NCI-H1694 (cell line): ENCODE measurements around the gene CKAP5.
A peak's percentile ranks its signal among the peaks of the same experiment; 100 is the strongest.
"Not testable (repeated sequence)": the region's sequence is repeated elsewhere in the genome, so short reads cannot be mapped to it uniquely, and the experiment has no call there.

ENCODE experiments used
- DNase-seq: peaks from one replicate; lab custom pipeline; 2025; lab: John Stamatoyannopoulos, UW

The CKAP5 gene

DNA sequence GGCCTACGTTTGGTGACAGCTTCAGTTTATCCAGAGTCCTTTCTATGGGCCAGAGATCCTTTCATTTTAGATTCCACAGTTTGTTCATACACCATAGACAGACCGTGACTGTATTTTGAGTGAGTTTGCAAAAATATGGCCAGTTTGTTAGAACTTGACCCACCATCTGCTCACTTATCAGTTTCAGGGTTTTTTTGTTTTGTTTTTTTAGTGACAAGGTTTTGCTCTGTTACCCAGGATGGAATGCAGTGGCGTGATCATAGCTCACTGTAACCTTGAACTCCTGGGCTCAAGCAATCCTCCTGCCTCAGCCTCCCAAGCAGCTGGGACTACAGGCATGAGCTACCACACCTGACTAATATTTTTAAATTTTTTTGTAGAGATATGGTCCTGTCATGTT is 9.1 kb upstream of the CKAP5 start:
- no peak for DNase-seq

DNA sequence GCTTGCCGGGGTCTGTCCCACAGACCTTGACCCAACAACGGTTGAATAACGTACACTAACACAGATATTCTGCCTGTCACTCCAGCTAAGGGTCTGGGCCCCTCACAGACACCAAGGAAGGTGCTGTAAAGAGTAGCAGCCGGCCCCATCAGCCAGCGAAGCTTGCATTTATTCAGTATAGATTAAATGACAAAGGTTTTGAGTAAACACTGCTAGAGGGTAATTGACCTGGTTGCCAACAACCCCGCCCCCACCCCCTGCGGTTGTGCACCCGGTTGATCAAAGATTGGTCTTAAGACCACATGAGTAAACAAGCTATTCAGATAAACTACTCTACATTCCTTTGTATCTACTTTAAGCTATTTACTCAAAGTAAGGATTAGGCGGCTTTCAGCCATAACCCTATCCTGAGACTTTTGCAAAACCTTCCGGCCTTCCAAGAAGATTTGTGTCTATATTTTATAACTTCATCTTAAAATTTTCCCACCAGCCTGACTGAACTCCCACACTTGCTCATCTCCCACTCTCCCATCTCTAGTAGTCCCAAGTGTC is 4.8 kb upstream of the CKAP5 start:
- DNase-seq = no peak

DNA sequence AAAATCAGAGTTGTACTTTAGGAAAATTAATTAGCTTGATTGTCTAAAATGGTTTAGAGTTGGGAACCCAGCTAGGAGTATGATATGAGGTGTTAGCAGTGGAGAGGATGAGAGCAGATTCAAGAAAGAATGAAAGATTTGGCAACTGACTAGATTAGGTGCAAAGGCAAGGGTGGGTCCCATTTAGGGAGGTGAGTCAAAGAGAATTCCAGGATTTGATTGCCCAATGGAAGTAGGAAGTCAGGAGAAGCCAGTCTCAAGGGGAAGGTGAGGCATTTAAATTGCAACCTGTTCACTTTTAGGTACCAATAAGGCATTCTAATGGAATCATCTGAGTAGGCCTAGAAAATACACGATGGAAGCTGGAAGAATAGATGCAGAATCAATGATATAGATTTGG is 3.6 kb upstream of the CKAP5 start:
- no peak for DNase-seq

DNA sequence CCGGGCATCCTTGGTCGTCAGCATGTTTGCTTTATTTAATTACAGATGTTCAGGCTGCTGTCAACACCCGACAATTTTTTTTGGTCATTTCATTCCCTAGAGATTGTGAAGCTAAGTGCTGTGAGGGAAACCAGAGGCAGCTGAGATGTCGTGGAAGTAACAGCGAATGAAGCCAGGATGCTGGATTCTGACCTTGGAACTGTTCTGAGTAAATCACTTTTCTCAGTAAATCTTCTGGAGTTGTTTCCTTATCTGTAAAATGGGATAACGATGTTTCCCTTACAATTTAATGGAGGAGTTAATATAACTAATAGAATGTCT is 390 bp upstream of the CKAP5 start:
- no peak for DNase-seq

DNA sequence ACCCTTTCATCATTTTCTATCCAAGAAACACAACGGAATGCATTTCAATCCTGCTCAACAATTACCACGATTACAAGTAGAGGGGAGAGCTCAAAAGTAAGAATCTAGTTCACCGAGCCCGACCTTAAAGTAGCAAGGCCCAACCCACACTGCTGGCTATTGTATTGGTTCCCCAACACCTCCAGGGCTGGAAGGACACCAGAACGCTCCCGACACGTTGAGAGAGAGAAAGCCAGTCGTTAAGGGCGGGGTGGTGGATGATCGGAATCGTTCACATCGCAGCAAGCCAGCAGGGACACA is 690 bp downstream of the CKAP5 start:
- DNase-seq = no peak

DNA sequence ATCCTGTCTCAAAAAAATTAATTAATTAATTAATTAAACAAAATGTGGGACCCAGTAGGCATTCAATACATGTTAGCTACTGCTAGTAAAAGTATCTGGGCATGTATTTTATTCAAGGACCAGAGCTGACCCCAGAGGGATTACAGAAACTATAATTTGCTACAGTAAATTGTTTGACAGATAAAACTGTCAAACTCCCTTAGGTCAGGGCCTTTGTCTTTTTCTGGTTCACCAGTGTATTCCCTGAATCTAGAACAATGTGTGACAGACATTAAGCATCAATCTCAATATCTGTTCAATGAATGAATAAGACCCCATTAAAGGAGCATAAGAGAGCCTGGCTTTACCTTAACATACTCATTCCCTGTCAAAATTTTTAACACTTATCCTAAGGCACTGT is 6.0 kb downstream of the CKAP5 start:
- DNase-seq = no peak

DNA sequence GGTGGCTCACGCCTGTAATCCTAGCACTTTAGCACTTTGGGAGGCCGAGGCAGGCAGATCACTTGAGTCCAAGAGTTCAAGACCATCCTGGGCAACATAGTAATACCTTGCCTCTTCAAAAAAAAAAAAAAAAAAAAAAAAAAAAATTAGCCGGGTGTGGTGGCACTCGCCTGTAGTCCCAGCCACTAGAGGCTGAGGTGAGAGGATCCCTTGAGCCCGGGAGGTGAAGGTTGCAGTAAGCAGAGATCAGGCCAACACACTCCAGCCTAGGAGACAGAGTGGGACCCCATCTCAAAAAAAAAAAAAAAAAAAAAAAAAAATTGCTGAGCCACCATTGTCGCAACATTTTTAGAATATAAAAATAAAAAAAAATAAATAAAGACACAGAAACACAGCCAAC is 7.6 kb downstream of the CKAP5 start:
- no peak for DNase-seq

DNA sequence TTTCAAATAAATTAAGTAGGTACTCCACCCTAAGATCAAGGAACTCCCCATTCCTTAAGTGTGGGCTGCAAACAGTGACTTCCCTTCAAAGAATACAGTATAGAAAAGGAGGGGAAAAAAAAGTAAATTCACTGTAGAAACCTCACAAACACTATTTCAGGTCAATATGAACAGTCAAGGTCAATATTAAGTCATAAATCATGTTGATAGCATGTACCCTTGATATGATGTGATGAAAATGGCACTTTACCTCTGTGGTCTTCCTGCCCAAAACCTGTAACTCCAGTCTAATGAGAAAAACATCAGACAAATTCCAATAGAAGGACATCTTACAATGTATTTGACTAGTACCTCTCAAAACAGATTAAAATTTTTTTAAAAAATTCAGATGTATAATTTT is 8.2 kb downstream of the CKAP5 start:
- DNase-seq = no peak

DNA sequence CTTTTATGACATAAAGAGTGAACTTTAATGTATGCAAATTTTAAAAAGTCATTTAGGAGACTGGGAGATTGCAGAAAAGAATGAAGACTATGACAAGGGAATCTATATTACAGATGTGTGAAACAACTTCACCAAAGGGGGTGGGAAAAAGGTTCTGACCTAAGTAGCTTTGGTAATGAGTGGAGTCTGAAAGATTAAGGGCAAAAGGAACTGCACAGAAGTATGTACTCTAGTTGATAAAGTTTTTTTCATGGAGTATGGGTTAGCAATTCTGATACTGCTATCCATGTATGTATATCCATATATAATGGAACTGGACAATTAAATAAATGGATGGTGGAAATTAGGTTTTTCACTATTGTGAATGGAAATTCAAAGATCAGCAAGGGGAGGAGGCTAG is 9.2 kb downstream of the CKAP5 start:
- no peak for DNase-seq

DNA sequence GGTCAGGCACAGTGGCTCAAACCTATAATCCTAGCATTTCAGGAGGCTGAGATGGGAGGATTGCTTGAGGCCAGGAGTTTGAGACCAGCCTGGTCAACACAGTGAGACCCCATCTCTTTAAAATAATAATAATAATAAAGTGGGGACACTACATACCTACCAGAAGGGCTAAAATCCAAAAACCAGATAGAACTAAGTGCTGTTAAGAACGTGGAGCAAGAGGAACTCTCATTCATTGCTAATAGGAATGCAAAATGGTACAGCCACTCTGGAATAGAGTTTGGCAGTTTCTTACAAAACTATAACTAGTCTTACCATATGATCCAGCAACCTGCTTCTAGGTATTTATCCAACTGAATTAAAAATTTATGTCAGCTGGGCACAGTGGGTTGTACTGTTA is 9.6 kb downstream of the CKAP5 start:
- no peak for DNase-seq

DNA sequence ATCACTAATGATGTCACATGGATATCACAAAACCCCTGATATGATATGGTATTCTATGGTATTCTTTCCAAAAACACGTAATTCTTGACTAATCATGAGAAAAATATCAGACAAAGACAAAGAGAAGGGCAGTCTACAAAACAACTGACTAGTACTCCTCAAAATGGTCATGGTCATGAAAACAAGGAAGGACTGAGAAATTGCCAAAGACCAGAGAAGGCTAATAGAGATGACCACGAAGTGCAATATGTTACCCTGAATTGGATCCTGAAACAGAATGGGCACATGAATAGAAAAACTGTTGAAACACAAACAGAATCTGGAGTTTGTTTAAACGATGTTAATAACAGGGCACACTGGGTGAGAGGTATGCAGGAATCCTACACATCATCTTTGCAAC is 10.2 kb downstream of the CKAP5 start:
- DNase-seq = no peak

DNA sequence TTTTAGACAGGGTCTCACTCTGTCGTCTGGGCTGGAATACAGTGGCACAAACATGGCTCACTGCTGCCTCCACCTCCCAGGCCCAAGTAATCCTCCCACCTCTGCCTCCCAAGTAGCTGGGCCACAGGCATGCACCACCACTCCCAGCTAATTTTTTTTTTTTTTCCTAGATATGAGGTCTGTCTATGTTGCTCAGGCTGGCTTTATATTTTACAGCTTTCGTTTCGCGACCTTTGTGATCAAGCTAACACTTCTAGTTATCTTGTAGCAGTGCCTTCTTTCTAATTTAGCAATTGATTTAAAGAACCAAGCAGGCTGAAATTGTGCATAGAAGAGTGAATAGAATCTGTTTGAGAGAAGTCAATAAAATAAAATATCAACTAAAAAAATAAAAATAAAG is 11.3 kb downstream of the CKAP5 start:
- no peak for DNase-seq

DNA sequence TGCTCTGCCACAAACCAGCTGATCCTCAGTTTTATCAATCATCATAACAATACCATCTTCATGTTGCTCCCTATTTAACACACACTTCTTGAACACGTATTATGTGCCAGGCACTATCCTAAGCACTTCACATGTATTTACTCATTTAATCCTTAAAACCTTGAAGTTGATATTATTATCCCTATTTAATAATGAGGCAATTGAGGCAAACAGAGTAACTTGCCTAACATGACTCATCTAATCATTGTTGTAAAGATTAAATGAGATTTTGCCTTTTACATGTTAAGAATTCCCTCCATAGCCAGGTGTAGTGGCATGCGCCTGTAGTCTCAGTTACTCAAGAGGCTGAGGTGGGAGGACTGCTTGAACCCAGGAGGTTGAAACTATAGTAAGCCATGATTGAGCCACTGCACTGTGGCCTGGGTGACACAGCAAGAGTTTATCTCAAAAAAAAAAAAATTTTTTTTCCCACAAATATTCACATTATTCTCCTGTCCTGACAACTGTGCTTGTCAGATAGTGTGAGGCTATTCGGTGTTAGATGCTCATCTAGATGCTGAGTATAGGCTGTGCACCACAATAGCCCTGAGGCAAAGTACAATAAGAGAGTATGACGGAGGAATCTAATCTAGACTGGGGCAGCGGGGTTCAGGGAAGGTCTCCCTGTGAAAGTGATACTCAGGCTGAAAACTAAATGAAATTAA is 13.4 kb downstream of the CKAP5 start:
- DNase-seq = no peak

DNA sequence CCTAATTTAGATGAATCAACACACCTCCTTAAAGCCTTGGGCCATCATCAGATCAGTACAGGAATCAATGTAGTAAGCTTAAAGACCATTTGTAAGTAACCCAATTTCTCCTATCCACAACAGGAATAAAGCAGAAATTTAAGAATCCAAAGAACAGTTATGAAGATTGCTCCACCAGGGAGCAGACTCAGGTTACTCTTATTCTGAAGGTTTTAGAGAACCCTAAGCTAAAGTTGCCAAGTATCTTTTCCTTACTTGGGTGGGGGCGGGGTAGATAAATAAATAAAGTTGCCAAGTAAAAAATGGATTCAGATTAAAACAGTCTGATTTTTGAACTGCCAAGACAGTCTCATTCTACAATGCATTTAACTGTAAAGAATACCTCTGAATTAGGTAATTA is 18.1 kb downstream of the CKAP5 start:
- no peak for DNase-seq

DNA sequence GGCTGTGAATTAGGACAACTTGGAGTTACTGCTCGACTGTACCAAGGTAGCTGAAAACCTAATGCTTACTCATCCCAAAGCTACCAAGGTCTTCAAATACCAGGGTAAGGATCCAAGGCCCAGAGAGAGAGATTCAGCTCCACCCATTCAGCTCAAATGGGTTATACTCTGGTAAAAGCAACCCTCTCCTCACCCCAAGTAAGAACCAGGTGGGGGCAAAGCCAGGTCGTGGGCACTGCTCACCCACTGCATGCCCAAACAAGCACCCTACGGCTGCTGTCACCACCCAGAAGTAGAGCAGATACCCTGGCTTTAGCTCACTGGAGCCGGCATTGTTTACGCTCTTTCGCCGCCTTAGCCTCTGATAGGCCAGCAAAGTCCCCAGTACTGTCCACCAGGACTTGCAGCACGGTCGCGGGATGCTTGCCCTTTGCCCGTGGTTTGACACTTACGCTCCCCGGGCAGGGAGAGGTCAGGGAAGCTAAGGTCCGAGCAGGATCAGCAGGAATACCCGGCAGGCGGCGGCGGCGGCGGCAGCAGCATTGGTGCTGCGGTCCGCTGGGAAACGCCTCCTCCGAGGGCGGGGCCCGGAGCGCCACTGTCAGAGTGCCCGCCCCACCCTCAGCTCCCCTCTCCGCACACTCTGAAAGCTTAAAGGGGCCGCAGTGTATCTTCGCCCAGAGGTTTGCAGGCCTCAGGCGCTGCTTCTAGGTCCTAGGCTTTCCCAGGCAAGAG is 19.6 kb downstream of the CKAP5 start:
- no peak for DNase-seq

DNA sequence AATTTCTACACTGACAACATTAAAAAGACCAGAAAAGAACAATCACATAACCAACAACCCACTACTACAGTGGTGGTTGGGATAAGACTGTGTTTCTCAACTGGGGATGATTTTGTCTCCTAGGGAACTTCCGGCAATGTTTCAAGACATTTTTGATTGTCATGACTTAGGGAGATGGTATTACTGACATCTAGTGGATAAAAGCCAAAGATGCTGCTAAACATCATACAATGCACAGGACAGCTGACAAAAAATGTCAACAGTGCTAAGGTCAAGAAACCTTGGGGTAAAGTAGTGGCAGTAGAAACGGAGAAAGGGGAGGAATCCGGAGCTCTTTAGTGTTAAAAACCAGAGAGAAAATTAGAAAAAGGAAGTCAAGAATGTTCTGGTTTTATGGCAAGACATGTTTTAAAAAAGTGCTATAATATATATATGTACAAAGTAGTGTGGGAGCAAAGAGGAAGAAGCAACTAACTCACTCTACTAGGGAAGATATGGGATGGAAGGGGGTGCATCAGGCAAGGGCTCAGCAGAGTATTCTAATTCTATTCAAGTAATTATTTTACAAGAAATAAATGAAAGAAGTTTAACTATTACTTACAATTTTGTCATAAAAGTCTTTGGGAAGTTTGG is 37.2 kb downstream of the CKAP5 start:
- peak; percentile 11 for DNase-seq

DNA sequence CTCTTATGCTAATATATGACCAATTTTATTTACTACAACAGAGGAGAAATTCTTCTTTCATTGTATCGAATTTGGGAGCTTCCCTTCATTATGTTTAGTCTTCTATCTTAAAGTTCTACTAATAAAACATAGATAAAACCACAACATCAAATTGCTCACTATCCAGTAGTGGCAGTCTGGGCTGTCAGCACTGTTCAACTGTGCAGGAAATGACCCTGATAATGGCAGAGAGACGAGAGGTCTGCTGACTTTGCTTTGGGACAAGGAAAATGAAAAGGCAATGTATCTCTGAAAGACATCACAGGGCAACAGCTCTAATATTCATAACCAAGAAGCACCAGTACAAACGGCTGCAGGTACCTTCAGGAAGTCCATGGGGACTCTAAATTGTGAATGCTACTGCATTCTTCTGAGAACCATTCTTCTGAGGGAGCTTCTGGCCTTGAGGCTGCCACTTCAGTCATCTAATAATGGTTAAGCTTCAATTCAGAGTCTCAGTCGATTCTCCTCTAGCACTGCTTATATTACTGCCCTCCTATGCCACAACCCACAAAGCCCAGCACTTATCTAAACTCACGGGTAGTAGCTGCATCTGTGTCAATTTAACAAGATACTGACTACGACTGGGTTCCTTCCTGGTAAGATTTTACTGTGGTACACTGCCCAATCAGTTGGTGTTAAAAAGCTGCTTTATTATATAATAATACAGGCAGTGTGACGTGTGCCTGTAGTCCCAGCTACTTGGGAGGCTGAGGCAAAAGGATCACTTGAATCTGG is 44.2 kb downstream of the CKAP5 start:
- DNase-seq = no peak

DNA sequence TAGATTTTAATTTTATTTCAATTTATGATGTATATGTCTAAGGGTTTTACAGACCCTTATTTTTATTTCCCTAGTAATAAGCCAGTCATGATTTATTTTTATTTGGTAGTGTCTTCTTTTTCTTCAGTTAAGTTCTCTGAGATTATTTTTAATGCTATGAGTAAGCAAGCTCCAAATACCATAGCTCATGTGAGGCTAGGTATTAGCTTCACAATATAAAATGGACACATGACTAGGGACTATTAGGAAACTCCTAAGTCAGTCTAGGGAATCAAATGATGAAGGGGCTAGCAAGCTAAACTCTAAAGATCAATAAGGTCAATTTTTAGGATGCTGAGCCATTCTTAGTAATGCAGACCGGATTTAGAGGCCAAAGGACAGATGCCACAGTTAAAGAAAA is 45.9 kb downstream of the CKAP5 start:
- DNase-seq = no peak

DNA sequence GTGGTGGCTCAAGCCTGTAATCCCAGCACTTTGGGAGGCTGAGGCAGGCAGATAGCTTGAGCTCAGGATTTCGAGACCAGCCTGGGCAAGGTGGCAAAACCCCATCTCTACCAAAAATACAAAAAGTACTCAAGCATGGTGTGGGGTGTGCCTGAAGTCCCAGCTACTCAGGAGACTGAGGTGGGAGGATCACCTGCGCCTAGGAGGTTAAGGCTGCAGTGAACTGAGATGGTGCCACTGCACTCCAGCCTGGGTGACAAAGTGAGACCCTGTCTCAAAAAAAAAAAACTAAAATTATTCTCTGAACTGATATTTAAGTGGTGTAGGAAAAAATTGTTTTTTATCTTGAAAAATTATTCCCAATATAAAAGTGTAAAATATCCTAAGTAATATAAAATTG is 46.4 kb downstream of the CKAP5 start:
- not testable (repeated sequence) for DNase-seq

DNA sequence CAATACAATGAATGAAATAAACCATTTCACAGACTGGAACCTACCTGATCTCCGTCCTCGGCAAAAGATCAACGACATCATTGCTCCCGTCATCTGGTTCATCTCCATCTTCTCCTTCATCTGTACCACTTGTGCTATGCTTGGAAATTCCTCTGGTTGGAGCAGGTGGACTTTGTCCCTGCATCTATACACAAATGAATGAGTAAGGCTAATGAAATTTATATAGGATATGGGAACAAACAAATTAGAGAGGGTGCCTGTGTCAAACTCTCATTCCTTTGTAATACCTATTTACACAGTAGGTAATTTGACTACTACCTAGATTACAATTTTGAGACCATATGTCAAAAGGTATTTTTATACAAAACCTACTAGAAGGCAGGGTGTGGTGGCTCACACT is 67.7 kb downstream of the CKAP5 start:
- DNase-seq = no peak

DNA sequence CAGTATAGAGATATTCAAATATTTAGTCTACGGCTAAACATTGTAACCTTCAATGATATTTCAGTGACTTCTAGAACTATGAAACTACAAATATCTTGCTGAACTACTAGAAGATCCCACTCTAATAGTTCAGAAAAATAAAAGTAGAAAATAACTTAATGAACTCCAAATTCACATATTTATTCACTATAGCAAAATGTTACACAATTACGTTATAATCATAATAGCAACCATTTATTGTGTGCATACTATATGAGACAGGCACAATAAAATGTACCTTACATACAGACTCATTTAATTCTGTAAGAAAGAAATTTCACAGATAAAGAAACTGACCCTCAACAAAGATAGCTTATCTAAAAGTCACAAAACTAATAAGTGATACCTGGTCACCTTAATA is 69.2 kb downstream of the CKAP5 start:
- DNase-seq = no peak

DNA sequence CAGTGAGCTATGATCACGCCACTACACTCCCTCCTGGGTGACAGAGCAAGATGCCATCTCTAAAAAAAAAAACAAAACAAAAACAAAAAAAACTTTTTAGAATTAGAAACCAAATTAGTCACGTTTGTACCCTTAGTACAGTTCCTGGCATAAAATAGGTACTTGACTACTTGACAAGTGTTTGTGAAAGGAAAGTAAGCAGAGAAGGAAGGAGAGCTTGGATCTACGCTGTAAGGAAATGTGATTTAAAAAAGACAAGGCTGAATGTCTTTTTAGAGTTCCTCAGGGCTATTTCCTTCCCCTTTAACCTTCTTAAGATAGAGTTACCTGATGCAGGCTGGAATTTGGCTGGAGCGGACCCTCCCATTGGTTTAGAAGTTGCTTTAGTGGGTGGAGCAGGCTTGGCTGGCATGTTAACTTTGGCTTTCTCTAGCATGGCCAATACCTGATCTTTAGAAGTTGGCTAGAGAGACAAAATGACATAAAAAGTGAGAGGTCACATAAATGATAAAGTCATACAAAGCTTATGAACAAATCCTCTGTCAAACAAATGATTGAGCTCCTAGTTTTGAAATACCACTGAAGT is 76.4 kb downstream of the CKAP5 start:
- DNase-seq = no peak
